IMR-90 (cell line): ENCODE results near the gene RPS3A.

Experiments used
- BHLHE40 ChIP-seq: fragments of 150-350 bp; IDR thresholded peaks from 2 replicates; pipeline ENCODE4 v1.6.1; 2016; ENCODE audit warnings: mild to moderate bottlenecking, low read depth, low read length
- CEBPB ChIP-seq: IDR thresholded peaks from 2 replicates; pipeline ENCODE4 v1.6.1; 2012; ENCODE audit warnings: low read depth, low read length, improper control_type of control experiment
- FOS ChIP-seq: fragments of 150-350 bp; IDR thresholded peaks from 2 replicates; pipeline ENCODE4 v1.6.1; 2016; ENCODE audit warnings: low read depth, low read length
- MAZ ChIP-seq: IDR thresholded peaks from 2 replicates; pipeline ENCODE4 v1.6.1; 2012; ENCODE audit warnings: low read depth, mild to moderate bottlenecking, low read length, improper control_type of control experiment, moderate library complexity, borderline replicate concordance
- POLR2A ChIP-seq: IDR thresholded peaks from 2 replicates; pipeline ENCODE4 v1.6.1; 2012; ENCODE audit warnings: mild to moderate bottlenecking, low read depth, low read length
- RFX5 ChIP-seq: IDR thresholded peaks from 2 replicates; pipeline ENCODE4 v1.8.0; 2012; ENCODE audit warnings: low read depth, mild to moderate bottlenecking, low read length, moderate library complexity
- SMC3 ChIP-seq: fragments of 150-350 bp; IDR thresholded peaks from 2 replicates; pipeline ENCODE4 v1.6.1; 2016; ENCODE audit warnings: low read depth, mild to moderate bottlenecking, antibody characterized with exemption, low read length, moderate library complexity
- TF ChIP-seq, protein P1 (sequence below): conservative IDR thresholded peaks from 2 replicates; pipeline ENCODE4 v1.5.1; 2012; ENCODE audit warnings: mild to moderate bottlenecking, low read depth, low read length, improper control_type of control experiment
- TF ChIP-seq, protein P2 (sequence below): fragments of 150-350 bp; IDR thresholded peaks from 2 replicates; pipeline ENCODE4 v1.6.1; 2017; ENCODE audit warnings: mild to moderate bottlenecking, antibody characterized with exemption, low read length, low read depth

DNA sequence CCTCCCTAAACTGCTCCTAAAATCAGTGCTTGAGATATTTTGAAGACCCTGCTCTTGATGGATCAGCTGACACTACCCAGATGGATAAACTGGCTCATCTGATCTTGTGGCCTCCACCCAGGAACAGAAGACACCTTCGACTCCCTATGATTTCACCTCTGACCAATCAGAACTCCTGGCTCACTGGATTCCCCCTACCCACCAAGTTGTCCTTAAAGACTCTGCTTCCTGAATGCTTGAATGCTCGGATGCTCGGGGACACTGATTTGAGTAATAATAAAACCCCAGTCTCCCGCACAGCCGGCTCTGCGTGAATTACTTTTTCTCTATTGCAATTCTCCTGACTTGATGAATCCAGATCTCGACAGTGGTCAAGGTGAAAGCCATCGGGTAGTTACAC, 12.0 kb upstream of the RPS3A start:
- no peak for TF ChIP-seq POLR2A
- TF ChIP-seq, protein P1, sequence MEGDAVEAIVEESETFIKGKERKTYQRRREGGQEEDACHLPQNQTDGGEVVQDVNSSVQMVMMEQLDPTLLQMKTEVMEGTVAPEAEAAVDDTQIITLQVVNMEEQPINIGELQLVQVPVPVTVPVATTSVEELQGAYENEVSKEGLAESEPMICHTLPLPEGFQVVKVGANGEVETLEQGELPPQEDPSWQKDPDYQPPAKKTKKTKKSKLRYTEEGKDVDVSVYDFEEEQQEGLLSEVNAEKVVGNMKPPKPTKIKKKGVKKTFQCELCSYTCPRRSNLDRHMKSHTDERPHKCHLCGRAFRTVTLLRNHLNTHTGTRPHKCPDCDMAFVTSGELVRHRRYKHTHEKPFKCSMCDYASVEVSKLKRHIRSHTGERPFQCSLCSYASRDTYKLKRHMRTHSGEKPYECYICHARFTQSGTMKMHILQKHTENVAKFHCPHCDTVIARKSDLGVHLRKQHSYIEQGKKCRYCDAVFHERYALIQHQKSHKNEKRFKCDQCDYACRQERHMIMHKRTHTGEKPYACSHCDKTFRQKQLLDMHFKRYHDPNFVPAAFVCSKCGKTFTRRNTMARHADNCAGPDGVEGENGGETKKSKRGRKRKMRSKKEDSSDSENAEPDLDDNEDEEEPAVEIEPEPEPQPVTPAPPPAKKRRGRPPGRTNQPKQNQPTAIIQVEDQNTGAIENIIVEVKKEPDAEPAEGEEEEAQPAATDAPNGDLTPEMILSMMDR: no peak
- TF ChIP-seq CEBPB: no peak
- TF ChIP-seq BHLHE40: no peak
- no peak for TF ChIP-seq SMC3
- TF ChIP-seq MAZ: no peak
- no peak for TF ChIP-seq FOS
- no peak for TF ChIP-seq RFX5
- TF ChIP-seq, protein P2, sequence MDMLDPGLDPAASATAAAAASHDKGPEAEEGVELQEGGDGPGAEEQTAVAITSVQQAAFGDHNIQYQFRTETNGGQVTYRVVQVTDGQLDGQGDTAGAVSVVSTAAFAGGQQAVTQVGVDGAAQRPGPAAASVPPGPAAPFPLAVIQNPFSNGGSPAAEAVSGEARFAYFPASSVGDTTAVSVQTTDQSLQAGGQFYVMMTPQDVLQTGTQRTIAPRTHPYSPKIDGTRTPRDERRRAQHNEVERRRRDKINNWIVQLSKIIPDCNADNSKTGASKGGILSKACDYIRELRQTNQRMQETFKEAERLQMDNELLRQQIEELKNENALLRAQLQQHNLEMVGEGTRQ: no peak
